Esophagus squamous epithelium (tissue), 4 donors: ENCODE measurements around the gene TNK1.

Experiments used
- POLR2A ChIP-seq, 4 donors: fragments of 450-650 bp; IDR thresholded peaks; one replicate each; pipeline ENCODE4 v1.6.1; 2017; ENCODE audit warnings: antibody characterized with exemption in 4 of 4, mild to moderate bottlenecking in 4 of 4, moderate library complexity in 3 of 4
- TF ChIP-seq, protein P1 (sequence below), 6 experiments: fragments of 450-650 bp in 4 of 6; fragments of 200-600 bp in 2 of 6; sonication (generic) in 2 of 6; IDR thresholded peaks; one replicate each; pipeline ENCODE4 v1.5.1; 2016 to 2019; ENCODE audit warnings: antibody characterized with exemption in 6 of 6, mild to moderate bottlenecking in 4 of 6, moderate library complexity in 4 of 6

DNA sequence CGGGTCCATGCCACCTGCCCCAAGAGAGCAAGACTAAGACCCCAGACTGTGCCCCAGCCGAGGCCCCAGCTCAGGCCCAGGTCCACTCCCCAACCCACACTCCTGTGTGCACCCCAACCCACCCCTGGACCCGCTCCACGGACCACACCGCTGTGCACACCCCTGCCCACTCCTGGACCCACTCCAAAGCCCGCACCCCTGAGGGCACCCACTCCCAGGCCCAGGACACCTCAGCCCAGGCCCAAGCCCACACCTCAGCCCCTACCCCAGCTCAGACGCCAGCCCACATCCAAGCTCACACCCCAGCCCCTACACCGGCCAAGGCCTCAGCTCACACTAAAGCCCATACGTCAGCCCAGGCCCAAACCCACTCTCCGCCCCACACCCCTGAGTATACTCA, 48.8 kb downstream of the TNK1 start:
- TF ChIP-seq, protein P1, sequence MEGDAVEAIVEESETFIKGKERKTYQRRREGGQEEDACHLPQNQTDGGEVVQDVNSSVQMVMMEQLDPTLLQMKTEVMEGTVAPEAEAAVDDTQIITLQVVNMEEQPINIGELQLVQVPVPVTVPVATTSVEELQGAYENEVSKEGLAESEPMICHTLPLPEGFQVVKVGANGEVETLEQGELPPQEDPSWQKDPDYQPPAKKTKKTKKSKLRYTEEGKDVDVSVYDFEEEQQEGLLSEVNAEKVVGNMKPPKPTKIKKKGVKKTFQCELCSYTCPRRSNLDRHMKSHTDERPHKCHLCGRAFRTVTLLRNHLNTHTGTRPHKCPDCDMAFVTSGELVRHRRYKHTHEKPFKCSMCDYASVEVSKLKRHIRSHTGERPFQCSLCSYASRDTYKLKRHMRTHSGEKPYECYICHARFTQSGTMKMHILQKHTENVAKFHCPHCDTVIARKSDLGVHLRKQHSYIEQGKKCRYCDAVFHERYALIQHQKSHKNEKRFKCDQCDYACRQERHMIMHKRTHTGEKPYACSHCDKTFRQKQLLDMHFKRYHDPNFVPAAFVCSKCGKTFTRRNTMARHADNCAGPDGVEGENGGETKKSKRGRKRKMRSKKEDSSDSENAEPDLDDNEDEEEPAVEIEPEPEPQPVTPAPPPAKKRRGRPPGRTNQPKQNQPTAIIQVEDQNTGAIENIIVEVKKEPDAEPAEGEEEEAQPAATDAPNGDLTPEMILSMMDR (IDR thresholded peaks at IDR 0.05) = no peak
- TF ChIP-seq POLR2A (IDR thresholded peaks at IDR 0.05) = no peak
